Fibroblast of skin of abdomen (primary cell): ENCODE results near the gene PPOX.

Experiments used
- DNase-seq: peaks from one replicate; pipeline ENCODE4 v3.0.0-alpha.2; 2013

Gene PPOX

DNA sequence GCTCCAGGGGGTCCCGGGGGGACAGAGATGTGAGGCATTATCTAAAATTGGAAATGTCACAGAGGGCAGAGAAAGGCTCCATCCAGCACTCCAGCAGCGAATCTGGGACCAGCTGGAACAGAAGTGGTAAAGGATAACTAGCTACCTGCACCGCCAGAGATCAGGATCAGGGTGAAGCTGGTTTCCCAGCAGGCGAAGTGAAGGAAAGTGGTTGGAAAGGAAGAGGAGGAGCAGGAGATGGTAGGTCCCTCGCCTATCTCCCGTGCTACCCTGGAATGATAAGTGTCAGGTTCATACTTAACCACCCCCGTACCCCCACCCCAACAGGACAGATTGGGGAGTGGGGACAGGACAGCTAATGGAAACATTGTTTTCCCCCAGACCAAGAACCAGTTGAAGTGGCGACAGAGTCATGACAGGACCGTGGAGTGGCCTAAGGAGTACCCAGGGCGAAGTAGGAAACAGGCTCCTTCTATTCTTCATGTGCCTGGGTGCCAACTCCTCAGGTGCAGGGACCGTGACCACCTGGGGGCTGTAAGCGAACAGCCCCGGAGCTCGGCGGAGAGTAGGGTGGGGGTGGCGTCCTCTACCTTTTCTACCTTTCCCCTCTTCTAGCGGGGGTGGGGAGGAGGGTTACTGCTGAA, 10.4 kb downstream of the PPOX start:
- DNase-seq: no peak

DNA sequence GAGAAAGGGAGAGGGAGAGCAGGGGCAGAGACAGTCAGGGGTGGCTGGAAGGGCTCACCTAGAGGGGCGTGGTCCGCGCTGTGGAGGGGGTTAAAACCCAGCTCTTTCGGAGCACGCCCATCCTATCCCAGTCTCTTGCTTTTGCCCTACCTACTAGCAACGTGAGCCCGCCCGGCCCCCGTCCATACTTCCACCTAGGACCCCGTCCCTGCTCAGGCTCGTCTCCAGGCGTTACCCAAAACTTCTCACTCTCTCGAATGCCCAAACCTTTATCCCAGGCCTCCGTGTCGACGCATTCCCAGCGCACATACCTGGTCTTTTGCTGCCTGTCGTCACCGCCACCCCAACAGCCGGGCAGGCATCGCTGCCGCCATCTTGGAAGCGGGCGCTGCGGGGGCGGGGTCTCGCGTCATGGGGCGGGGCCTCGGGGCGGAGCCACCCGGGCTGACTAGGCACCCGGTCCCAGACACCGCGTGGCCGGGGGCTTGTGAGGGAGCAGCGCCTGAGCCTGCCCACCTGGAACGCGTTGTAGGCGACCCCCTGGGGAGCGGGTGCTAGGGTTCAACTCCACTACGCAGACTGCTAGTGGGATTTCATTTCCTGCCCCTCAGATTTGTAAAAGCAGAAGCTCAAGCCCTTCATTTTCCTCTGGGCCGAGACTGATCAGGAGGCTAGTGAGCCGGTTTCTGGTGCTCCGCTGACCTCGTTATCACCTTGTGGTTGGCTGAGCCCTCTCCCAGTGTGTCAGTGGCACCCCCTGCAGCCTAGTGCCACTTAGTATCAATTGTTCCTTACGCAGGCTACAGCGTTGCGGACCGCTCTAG, 11.1 kb downstream of the PPOX start, which contains the start of gene B4GALT3:
Gene B4GALT3 (minus strand): TSS at position 396 of the 824 bp plus-strand sequence. CDS start 1,447 bp downstream, outside the sequence.
- DNase-seq: peak; percentile 79

DNA sequence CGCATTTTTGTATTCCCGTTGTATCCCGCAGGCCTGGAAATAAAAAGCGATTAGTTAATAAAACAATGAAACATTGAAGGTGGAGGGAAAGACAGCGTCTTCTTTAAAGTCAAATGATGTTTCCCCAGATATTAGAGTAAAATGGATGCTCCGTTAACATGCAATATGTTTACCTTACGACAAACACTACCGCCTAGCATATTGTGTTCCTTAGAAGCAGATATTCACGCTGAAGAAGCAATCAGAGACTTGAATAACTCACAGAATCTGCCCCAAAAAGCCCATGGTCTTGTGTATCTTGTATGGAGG, 11.7 kb downstream of the PPOX start:
- no peak for DNase-seq

DNA sequence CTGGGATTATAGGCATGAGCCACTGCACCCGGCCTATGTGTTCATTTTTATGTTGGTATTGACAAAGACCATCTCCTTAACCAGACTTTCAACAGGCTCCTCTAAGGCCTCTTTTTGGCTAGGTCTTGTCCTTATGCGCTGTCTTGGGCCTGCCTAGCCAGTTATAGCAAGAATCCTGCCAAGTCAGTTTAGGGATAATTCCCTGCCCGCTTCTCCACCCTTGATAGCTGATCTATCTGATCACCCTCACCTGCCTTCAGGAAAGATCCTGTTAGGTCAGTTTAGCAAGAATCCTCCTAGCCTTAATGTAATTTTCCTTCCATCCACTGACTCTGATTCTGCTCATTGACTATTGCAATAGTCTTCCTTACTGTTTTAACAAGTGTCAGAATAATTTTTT, 13.5 kb downstream of the PPOX start:
- no peak for DNase-seq

DNA sequence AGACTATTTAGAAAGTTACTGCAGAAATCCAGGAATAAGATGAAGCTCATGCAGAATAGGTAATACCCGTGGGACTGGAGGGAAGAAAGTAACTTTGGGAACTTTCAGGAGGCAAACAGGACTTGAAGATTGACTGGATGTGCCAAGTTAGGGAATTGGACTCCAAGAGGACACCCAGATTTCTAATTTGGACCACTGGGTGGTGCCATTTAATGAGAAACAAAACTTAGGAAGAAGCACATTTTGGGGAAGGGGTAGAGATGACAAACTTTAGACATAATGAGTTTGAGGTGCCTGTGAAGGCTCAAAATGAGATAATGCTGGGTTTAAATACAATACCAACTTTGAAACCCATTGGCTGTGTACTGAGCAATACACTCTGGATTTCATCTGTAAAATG, 14.4 kb downstream of the PPOX start:
- DNase-seq: no peak

DNA sequence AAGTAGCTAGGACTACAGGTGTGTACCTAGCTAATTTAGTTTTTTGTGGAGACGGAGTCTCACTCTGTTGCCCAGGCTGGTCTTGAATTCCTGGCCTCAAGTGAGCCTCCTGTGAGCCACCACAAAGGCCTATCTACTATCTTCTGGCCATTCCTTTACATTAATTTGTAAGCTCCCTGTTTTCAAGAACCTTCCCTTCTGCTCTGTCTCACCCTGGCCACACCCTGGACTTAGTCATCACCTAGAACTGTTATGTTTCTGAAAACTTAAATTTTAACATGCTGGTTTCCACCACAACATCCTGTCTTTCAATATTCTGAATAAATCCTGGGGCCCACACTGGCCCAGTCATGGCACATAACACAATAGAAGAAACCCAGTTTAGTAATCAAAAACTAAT, 16.0 kb downstream of the PPOX start:
- peak; percentile 42 for DNase-seq

DNA sequence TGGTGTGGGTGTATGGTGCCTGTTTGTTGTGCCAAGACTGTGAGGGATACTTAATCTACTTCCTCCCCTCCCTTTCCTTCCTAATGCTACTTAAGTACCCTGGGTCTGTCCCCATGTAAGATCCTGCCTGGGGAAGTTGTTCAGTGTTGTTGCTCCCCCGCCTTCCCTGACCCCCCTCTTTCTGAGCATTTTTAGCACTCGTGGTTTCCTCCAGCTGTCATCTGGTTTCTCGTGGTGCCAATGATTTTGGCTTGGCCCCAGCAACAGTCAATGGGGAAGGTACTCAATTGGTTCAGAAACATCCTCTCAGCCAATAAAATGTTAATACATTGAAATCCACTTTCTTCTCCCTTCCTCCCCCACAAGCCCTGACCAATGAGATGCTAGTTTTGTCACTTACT, 19.1 kb downstream of the PPOX start:
- peak; percentile 69 for DNase-seq

DNA sequence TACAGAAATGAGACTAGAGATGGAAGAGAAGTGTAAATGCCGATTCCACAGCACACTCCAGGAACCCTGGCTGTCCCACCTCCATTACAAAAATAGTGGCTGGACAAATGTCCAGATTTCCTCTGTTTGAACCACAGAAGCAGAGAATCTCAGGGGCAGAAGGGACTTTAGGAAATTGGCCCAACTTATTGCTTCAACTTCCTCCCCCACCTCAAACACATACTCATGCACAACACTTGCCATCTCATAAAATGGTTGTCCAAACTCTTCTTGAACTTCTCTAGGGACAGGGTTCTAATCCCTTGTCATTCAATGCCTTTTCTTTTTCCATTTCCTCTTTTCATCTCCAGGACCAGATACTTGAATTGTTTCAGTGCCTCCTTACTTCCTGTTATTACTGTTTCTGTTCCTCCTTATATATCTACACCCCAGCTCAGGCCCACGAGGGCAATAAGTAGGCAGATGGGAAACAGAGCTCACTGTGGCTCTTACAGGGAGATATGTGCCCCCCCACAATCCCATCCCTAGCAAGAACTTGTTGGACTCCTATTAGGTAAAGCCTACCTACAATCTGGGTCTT, 19.6 kb downstream of the PPOX start:
- DNase-seq: no peak

DNA sequence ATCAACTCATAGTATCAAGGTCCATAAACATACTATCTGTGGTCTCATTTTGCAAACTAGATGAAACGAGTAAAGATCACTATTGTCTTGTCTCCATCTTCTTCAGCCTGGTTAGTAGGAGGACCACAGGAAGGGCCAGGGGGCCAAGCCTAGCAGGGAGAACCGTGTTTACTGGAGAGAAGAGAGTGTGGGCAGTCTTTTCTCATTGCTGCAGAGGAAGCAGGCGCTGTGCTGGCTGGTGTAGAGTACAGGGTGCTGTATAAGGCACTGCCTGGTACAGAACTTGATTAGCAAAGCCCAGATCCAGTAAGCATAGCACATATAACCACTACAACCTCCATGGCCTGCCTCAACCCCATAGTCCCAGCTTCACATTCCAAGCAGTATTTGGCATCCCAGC, 21.1 kb downstream of the PPOX start:
- DNase-seq: no peak

DNA sequence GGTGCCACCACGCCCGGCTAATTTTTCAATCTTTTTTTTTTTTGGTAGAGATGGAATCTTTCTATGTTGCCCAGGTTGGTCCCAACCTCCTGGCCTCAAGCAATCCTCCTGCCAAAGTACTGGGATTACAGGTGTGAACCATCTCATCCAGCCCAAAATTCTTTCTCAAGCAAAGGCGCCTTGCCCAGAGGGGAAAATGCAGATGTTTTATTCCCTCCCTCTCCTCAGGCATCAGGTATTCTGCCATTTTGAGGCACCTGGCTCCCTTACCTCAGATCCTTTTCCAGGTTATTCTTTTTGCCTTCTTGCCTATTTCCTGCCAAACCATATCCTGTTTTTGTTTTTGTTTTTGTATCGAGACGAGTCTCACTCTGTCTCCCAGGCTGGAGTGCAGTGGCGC, 22.2 kb downstream of the PPOX start:
- DNase-seq: no peak

DNA sequence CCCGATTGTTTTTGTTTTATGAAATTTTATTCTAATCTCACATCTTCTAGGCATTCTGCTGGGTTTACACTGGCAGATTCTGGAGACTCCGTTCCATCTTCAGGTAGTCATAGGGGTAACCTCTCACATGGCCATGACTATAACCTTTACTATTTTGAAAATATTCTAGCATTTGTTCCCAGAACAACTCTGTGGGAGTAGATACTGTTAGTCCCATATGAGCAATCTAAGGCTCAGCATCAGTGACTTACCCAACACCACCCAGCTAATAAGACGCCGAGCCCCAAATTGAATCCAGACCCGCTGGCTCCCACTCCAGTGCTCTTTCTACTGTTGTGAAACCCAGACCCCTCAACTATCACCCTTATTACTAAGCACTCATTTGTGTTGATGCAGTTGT, 22.8 kb downstream of the PPOX start:
- DNase-seq: no peak

DNA sequence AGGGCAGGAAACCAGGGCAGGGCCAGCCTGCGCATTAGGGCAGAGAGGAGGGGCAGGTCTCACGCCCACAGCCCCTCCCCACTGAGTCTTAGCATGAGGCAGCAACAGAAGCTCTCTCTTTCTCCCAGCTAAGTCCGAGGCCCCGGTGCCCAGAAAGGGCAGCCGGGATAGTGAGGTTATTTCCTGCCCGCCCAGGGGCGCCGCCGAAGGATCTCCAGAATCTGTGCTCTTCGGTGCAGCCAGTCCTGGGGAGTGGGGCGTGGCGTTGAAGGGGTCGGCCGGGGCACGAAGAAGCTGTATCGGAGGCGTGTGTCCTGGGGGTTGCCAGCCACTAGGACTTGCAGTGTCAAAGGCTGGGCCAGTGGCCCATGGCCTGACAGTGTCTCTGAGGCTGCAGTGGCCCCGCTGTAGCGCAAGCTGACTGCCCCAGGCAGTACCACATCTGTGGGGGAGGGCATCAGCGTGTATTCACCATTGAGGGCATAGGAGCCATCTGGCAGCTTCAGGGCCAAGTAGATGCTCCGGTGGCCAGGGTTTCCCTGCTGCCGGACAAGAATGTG, 24.8 kb downstream of the PPOX start:
- DNase-seq: no peak

DNA sequence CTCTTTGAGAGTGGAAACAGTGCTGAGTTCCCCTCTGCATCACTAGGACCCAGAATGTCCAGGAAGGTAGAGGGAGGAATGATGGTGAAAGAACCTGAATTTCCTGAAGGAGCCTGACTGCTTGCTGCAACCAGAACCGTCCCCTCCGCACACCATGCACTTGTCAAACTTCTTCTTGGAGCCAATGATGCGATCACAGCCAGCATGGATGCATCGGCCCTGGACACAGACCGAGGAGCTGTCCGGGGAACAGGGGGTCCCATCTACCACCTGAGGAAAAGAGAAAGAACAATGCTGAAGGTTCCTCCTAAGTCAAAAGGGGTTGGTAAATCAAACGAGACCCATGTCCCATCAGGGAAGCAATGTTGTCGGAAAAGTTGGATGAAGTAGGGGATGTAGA, 25.7 kb downstream of the PPOX start:
- DNase-seq: no peak

DNA sequence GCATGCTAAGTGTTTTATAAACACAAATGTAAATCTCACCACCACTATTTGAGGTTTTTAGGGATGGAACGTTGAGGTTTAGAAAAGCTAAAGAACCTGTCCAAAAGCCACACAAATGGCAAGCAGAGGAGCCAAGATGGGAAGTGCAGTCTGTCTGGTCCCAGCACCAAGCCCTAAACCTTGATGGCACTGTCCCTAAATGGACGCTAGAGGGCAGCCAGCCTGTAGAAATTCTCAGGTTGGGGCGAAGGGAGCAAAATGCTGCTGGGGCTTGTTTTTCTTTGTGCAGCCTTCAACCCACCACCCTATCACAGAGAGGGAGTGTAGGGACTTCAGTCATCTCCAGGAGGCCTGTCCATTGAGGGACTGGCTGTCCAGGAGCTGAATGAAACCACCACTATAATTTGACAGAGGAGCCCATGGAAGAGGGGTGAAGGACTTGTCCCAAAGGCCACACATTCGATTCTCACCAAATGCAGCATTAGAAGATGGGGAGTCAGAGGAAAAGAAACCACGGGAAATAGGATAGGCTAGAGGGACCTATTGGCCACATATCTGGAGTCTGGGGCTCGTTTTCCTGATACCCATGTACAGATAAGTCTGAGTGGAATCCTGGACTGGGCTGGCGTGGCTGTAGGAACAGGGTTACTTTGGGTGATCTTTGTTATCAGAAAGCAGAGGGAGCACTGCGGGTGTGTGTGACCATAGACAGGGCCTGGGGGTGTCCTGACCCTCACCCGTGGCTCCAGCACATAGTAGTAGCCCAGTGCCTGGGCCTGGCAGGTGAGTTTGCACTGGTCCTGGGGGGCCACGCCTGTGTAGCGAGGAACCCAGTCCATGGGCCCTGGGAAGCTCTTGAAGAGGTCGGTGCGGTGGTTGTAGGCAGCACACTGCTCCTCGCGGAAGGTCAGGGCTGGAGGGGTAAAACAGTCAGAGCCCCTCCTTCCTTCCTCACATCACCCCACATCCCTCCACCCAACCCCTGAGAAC, 26.5 kb downstream of the PPOX start:
- DNase-seq: peak; percentile 63

DNA sequence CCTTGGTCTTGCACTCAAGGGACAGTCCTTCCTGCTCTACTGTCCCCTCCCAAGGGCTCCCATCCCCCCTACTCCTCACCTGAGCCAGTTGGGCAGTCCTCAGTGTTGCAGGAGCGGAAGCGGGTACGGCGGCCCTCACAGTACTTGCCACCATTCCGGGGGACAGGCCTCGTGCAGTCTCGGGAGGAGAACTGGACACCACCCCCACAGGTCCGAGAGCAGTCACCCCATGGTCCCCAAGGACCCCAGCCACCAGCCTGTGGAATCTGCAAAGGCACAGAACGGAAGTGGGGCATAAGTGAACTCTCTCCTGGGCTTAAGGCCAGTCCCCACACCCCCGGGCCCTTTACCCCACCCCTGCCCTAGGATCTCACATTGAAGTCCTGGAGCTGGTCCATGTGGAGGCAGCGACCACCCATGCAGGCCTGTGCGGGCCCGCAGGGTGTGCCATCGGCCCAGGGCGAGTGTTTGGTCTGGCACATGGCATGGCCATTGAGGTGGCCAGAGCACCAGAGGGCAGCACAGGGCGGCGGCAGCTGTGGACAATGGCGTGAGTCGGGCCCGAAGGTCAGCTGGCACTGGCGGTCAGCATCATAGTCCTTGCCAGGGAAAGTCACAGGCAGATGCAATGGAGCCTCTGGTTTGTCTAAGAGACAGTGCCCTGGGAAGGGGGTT, 27.5 kb downstream of the PPOX start:
- DNase-seq: no peak

DNA sequence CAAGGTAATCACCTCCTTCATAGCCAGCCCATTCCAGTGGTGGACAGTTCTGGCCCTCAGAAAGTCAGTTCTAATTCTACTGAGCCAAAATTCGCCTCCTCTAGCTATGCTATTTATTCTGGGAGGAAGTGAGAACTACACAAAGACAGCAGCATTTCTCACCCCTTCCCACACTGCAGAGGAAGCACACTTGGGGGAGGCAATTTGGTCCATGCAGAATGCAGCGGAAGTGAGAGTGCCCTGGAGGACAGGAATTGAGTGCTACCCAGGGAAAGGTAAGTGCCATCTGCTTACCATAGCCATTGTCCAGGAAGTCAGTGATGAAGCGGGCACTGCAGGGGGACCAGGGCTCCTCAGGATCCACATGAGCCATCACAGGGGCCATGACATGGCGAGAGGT, 28.9 kb downstream of the PPOX start:
- no peak for DNase-seq

DNA sequence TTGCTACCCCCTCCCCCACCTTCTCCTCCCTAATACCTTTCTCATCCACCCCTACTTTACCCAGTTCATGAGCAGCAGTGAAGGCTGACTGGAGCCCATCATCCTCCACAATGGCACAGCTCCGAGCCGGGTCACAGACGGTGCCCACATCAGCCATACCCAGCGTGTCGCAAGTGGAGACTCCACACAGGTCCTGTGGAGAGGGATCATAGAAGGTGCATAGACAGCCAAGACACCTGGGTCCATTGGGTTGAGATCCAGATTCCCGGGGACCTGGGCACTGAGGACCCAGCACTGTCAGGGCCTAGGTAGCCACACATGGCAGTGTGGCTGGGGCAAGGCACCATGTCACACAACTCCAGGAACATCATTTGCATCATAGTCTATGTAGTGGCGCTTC, 29.9 kb downstream of the PPOX start:
- no peak for DNase-seq

DNA sequence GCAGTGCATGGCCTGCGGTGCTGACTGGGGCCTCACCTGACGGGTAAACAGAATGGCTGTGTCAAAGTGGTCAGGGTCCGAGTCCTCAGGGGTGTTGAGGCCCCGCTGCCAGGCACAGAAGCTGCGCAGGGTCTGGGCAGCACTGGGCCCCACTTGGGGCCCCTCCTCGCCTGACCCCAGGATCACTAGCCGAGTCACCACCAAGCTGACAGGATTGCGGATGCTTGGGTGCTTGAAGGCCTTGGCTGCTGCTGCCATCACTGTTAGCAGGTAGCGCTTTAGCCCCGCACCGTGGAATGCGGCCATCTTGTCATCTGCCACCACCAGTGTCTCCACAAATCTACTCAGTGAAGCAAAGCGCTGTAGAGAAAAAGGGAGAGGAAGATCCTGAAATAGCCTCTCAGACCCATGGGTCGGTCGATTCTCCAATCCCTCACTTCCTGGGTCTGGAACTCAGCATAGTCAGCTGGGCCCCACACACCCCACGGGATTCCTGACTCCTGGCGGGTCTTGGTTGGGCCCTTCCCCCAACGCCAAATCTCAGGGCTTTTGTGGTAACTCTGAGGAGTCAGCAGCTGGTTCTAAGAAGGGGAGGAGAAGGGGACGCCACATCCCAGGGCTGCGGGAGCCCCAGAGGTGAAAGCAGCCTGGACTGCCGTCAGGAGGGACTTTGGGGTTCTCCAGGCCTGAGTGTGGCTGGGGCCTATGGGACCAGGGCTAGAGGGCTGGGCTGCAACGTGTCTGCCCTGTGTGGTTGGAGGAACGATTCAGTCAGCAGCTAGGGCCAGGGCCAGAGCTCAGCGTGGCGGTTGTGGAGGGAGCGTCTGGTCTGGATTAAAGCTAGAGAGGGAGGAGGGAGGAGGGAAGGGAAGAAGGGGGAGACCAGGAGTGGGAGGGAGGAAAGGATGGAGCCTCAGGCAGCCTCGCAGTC, 30.6 kb downstream of the PPOX start:
- peak; percentile 94 for DNase-seq

DNA sequence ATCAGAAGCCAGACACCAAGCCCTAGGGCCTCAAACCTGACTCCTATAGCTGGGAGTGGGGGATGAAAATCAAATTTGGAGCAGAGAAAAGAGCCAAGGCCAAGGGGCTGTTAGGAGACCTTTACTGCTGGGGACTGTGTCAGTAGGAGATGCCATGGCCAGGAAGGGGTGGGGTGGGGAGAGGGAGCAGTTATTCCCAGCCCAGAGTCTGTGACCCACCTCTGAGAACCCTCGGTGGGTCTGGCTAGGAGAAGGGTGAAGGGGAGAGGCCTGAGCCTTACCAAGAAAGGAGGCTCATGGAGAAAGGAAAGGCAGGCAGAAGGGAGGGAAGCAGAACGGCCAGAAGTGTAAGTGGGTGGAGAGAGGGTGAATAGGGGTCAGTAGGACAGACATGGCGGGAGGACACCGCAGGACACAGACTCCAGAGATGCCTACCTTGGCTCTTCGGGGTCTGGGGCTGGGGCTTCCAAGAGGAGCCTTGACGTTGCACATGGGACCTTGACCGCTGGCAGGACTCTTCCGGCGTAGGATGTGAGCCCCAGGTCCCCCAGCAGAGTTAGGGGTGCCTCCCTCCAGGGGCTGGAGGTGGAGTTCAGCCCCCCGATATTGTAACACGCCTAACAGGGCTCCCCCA, 31.5 kb downstream of the PPOX start:
- no peak for DNase-seq

DNA sequence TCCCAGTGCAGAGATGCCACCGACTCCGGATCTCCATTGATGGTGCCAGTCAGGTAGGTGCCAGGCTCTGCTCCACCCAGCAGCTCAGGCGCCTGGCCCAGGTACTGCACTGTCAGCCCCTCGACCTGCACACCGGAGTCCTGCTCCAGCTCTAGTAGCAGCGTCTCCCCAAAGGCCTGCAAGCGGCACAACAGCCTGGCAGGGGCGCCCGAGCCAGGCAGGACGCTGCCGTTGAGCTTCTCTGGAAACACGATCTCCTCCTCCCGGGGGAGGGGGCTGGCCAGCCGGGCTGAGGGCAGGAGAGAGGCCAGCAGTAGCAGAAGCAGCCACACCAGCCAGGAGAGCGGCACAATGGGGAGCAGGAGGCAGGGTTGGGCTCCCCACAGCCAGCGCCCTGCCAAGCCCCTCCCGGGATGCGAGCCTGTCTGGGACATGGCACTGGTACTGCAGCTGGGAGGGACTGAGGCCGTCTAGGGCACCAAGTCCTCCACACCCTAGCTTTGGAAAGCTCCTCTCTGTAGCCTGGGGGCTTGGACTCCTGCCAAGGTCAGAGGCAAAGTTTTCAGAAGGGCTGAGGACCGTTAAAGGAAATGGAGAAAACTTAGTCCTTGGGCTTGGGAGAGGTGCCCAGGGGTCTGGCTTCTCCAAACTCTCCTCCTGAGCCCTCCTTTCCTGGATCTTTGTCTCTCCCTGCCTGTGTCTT, 32.1 kb downstream of the PPOX start:
- DNase-seq: peak; percentile 14
